VCaP (cell line): ENCODE results near the gene PPP1R2C.

Source experiments
- H3K27ac ChIP-seq: fragments of 450-650 bp; 2 replicates; pipeline ENCODE4 v1.5.1; 2017
- CTCF ChIP-seq: fragments of 450-650 bp; conservative IDR thresholded peaks from 2 replicates; pipeline ENCODE4 v1.5.1; 2017; ENCODE audit warnings: mild to moderate bottlenecking, moderate library complexity

PPP1R2C gene

GRCh38 chrX:42771506-42772335, 6.2 kb downstream of the PPP1R2C start:
- TF ChIP-seq CTCF = no peak
- no peak overlapping the region for H3K27ac ChIP-seq

DNA sequence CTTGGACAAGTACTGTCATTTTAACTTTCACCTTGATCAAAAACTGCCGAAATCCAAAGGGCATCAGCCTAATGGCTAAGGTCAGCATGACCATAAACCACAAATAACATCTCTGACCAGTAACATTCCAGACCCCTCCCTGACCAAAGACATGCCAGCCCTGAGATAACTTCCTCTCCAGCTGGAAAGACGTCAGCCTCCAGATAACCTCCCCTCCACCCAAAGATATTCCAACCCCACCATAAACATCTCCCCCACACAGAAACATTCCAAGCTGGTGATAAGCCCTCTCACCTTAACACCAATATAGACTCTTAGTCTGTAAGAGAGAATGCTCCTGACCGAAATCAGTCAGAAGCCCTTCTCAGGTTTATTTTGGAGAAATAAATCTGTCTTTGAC, 7.4 kb downstream of the PPP1R2C start:
- no peak overlapping the region for H3K27ac ChIP-seq
- TF ChIP-seq CTCF = no peak

- TF ChIP-seq CTCF = no peak
Observed at GRCh38 chrX:42759881-42760280, 18.1 kb downstream of the PPP1R2C start.

DNA sequence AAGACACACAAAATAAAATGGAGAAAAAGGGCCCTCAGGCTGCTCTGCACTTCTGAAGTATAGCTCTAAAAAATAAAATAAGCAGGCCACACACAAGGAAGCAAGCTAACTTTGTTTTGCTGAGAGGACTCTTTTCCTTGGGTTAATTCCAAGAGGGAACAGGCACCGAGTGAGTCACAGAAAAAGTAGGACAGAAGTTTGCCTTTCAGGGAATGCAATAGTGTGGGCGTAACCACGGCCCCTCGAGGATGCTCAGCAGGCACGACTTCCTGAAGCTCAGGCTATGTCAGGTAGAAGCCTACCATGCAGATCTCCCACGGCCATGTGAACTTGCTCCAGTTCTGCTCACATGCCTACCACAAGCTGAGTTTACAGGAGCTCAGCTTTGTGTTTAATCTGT, 22.1 kb downstream of the PPP1R2C start:
- H3K27ac ChIP-seq = no peak overlapping the region
- no peak for TF ChIP-seq CTCF

More at GRCh38 chrX:42759881-42760280, 18.1 kb downstream of the PPP1R2C start:
- H3K27ac ChIP-seq = no peak overlapping the region

- no peak for TF ChIP-seq CTCF
- no peak overlapping the region for H3K27ac ChIP-seq
Observed at GRCh38 chrX:42754603-42755002, 23.4 kb downstream of the PPP1R2C start.

DNA sequence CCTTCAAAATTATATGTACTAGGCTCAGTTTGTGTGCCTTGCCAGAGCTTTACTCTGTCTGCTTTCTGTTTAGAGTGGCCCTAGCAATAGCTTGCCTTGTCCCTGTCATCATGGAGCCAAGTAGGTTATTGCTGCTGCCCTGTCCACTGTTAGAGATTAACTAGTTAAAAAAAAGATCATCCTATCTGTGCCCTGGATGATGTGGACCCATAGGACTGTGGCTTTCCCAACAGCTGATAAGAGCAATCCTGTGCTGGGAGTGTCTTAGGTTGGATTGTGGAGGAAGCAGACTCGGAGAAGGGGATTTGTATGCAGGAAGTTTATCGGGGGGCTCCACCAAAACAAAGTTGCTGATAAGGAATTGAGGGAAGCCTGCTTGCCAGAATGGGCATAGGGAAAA, 23.8 kb downstream of the PPP1R2C start:
- no peak for TF ChIP-seq CTCF
- H3K27ac ChIP-seq = no peak overlapping the region

DNA sequence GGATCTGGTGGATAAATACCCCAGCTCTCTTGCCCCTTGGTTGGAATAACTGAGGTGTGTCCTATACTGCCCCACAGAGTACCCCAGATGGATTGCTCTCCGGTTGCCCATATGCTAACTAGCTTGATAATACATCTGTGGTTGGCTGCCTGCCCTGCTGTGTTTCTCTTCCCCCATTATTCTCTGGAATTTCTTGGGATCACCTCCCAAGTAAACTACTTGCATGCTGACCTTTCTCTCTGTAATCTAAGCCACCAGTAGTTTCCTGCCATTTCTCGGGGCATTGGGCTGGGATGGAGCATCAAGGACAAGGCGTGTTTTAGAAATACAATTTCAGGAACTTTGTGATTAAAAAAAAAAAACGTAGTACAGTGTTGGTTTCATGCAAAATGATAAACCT, 25.2 kb downstream of the PPP1R2C start:
- H3K27ac ChIP-seq = no peak overlapping the region
- TF ChIP-seq CTCF = no peak
